ENCODE data around the gene ZNF74.
"Not testable (repeated sequence)": the region's sequence is repeated elsewhere in the genome, so short reads cannot be mapped to it uniquely, and the experiment has no call there.

Gene ZNF74

DNA sequence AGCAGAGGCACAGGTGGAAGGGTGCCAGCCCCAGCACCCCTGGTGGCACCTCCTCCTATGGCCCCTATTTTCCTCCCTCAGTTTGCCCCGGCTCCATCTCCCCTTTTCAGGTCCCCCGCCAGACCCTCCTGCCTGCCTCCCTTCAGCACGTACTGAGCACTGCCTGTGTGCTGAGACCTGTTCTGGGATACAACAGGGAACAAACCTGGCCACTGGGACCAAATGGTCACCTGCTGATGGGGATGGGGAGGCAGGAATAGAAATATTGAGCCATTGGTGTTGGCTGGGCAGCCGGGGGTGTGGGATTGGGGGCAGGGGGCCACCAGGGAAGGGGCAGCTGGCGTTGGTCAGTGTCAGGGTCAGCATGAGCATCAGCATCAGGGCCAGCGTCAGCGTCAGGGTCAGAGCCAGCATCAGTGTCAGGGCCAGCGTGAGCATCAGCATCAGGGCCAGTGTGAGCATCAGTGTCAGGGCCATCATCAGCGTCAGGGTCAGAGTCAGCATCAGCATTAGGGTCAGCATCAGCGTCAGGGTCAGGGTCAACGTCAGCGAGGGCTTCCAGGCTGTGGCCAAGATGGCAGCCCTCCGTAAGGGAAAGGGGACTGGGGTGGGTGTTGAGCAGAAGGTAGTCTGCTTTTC is 7.5 kb downstream of the ZNF74 start:
- DNase-seq: no peak

DNA sequence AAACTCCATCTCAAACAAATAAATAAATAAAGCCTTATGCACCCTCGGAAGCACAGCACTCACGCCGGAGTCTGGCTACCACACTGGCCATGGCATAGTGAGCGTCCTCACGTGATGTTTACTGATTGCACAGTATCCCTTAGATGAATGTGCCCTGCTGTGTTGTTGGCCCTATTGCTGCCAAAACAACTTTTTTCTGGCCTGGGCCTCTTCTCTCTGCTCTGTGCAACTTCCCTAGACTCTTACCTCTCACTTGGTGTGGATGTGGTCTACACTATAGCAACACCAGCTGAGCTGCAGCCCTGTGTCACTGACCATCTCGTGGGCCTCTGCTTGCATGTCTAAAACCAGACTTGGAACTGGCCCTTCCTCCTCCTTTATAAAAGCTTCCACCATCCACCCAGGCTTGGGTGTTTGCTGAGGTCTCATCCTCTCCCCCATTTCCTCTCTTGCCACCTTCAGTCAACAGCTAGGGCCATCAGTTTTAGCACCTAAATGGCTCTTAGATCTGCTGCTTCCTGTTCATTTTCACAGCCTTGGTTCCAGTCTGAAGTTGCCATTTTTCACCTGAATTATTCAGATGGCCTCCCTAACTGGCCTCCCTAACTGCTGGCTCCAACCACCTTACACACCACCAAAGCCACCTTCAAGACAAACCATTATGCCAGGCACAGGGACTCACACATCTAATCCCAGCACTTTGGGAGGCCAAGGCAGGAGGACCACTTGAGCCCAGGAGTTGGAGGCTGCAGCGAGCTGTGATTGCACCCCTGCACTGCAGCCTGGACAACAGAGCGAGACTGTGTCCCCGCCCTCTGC is 9.2 kb downstream of the ZNF74 start:
- no peak for DNase-seq

DNA sequence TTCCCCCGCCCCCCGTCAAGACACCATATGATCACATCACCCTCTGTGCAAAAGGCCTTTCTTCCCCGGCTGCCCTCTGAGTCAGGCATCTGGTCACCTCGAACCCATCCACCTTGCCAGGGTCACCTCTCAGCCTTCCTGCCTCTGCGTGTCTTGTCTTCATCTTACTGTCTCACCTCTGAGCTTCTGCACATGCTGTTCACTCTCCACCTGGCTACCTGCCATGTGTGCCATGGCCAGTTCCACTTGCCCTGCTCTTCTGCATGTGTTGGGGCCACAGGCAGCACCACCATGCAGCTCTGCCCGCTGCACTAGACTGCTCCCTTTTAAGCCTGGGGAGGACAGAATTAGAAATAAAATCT is 9.8 kb downstream of the ZNF74 start:
- DNase-seq: no peak

DNA sequence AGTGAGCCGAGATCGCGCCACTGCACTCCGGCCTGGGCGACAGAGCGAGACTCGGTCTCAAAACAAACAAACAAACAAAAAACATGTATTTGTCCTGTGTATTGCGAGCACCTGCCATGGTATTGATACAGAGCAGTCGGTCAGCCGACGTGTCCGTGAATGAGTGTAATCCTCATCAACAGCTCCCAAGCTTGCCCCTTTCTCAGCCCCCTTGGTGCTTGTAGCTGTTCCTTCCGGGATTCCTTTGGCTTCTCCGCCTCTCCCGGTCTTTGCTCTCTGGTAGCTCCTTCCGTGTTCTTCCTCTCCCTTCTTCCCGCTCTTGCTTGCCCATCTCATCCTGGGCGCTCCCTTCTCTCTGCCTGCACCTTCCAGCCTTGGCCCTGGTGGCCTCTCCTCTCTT is 10.9 kb downstream of the ZNF74 start:
- DNase-seq: no peak

DNA sequence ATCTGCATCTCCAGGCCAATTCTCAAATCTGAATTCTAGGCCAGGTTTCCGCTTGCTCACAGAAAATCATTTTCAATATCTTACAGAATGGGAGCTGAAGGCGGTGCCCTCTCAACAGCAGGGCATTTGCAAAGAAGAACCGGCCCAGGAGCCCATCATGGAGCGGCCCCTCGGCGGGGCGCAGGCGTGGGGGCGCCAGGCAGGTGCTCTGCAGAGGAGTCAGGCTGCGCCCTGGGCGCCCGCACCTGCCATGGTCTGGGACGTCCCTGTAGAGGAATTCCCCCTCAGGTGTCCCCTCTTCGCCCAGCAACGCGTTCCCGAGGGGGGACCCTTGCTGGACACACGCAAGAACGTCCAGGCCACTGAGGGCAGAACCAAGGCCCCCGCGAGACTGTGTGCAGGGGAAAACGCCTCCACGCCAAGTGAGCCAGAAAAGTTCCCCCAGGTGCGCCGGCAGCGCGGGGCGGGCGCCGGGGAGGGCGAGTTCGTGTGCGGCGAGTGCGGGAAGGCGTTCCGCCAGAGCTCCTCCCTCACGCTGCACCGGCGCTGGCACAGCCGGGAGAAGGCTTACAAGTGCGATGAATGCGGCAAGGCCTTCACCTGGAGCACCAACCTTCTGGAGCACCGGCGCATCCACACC is 11.5 kb downstream of the ZNF74 start:
- no peak for DNase-seq

DNA sequence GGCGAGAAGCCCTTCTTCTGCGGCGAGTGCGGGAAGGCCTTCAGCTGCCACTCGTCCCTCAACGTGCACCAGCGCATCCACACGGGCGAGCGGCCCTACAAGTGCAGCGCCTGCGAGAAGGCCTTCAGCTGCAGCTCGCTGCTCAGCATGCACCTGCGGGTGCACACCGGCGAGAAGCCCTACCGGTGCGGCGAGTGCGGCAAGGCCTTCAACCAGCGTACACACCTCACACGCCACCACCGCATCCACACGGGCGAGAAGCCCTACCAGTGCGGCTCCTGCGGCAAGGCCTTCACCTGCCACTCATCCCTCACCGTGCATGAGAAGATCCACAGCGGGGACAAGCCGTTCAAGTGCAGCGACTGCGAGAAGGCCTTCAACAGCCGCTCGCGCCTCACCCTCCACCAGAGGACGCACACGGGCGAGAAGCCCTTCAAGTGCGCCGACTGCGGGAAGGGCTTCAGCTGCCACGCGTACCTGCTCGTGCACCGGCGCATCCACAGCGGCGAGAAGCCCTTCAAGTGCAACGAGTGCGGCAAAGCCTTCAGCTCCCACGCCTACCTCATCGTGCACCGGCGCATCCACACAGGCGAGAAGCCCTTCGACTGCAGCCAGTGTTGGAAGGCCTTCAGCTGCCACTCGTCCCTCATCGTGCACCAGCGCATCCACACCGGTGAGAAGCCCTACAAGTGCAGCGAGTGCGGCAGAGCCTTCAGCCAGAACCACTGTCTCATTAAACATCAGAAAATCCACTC is 12.2 kb downstream of the ZNF74 start:
- DNase-seq: no peak

DNA sequence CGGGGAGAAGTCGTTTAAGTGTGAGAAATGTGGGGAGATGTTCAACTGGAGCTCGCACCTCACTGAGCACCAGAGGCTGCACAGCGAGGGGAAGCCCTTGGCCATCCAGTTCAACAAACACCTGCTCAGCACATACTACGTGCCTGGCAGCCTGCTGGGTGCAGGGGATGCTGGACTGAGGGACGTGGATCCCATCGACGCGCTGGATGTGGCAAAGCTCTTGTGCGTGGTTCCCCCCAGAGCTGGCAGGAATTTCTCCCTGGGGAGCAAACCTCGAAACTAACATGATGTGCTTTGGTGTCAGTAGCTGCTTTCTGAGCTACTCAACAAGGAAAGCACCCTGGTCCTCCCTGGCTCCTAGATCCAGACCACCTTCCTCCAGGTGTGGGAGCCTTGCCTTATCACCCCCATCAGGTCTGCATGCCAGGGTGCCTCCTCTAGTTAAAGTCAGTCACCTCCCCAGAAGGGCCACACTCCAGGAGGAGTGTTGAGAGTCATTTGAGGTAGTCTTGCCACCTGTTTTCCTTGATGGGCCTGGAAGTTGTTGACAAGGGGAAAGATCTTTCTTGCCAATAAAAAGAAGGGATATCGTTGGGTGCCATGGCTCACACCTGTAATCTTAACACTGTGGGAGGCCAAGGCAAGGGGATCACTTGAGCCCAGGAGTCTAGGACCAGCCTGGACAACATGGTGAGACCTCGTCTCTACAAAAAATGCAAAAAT is 12.9 kb downstream of the ZNF74 start:
- no peak for DNase-seq

DNA sequence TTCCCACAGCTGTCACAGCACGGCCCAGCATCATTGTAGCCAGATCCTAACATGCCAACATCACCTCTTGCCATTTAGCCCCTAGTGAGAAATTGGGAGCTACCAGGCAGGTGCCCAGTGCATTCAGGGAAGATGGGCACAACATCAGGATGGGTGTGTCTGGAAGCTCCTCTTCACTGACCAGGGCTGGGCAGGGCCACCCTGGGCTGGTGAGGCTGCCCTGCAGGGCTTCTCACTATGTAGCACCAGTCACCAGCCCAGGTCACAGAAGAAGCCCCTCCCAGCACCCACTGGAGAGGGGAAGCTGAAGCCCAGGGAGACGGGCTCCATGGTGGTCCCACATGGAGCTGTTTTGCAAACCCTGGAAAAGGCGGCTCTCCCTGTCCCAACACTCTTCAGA is 13.9 kb downstream of the ZNF74 start:
- DNase-seq: no peak

DNA sequence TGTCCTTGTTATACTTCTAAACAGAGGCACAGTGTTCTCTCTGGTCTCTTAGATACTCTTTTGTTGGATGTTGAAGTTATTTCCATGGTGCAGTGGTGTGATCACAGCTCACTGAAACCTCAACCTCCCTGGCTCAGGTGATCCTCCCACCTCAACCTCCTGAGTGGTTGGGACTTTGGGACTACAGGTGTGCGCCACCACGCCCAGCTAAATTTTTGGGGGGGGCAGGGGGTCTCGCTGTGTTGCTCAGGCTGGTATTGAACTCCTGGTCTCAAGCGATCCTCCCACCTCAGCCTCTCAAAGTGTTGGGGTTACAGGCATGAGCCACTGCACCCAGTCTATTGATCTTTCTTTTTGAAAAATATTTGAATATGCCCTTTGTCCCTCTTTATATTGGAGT is 14.9 kb downstream of the ZNF74 start:
- DNase-seq: no peak

DNA sequence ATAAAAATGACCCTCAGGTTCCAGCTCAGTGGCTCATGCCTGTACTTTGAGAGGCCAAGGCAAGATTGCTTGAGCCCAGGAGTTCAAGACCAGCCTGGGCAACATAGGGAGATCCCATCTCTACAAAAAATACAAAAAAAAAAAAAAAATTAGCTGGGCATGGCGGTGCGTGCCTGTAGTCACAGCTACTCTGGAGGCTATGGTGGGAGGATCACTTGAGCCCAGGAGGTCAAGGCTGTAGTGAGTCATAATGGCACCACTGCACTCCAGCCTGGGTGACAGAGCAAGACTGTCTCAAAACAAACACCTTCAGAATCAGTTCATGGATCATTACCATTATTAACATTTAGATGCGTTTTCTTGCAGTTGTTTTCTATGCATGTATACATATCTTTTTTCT is 15.4 kb downstream of the ZNF74 start:
- DNase-seq: not testable (repeated sequence)

DNA sequence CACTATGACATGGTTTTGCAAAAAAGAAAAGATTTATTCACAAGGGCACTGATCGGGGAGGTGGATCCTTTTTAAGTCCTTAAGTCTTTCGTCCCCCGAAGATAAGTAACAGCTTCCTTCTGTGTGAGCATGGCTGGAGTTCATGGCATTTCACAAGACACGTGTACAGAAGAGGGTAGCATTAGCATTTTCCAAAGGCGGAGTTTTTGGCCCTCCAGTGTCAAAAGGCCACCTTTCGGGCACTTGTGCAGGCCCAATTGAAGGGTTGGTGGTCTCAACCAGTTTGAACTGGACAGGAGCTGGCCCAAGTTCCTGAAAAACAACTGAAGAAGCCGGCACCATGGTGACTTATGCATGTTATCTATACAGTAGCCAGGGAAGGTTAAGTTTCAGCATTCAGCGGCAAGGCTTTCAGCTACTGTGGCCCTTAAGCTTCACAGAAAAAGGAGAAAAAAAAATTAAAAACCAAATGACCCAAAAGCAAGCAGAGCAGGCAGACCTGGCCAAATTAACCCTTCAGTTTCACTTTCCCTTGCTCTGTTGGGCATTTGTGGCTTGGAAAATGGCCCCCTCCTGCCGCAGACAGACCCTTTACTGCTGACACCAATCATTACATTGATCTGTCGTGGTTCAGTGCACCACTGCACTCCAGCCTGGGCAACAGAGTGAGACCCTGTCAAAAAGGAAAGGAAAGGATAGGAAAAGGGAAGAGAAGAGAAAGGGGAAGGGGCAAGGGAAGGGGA is 18.7 kb downstream of the ZNF74 start:
- DNase-seq: no peak

DNA sequence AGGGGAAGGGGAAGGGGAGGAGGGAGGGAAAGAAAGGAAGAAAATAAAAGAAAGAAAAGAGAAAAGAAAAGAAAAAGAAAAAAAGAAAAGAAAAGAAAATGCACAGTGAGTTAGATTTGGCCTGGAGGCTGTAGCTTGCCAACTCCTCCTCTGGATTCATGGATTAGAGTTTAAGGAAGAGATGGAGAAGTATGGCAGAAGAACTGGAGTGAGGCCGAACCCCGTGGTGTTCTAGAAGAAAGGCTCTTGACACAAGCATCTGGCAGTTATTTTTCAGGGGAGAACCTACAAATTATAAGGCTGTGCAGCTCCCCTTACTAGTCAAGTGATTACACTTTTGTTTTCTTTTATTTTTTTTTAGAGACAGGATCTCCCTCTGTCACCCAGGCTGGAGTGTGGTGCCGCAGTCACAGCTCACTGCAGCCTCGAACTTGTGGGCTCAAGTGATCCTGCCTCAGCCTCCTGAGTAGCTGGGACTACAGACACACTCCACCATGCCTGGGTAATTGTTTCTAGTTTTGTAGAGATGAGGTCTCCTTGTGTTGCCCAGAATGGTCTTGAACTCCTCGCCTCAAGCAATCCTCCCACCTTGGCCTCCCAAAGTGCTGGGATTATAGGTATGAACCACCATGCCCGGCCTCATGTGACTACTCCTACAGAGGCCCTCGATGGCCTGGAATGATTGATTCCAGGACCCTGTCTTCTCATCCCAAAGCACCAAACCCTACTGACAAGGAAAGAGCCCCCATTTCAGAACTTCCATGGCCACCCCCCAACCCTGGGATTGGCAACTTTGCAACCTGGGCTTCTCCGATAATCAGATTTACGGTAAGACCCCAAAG is 19.5 kb downstream of the ZNF74 start:
- no peak for DNase-seq

DNA sequence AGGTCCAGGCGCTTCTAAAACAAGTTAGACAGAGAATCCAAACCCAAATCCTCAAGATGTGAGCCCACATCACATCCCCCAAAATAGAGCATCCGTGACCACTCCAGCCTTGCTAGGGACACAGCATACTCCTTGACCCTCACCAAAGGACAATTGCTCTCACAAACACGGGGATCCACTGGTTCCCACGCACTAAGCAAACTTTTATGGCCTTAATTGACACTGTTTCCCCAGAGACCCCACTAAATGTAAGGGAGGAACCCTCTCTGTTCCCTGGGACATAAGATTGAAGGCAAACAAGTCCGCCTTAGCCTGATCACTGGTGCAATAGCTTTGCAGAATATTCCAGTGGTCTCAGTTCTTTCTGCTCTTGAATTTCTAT is 20.1 kb downstream of the ZNF74 start:
- DNase-seq: no peak

DNA sequence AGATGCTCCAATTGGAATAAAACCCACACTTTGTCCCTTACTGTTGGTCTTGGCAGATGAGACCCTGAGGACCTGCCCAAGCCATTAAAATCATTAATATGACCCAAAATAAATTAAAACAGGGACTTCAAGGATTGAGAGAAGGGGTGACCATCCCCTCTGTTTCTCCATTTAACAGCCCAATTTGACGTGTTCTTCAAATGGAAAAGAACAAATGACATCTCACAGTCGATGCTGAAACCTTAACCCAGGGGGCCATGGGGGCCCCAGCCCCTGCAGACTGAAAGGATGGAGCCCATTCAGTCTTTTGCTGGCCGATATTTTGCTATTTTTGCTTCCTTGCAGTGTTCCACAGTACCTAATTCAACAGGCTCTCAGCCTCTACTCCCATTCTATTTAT is 20.5 kb downstream of the ZNF74 start:
- no peak for DNase-seq

DNA sequence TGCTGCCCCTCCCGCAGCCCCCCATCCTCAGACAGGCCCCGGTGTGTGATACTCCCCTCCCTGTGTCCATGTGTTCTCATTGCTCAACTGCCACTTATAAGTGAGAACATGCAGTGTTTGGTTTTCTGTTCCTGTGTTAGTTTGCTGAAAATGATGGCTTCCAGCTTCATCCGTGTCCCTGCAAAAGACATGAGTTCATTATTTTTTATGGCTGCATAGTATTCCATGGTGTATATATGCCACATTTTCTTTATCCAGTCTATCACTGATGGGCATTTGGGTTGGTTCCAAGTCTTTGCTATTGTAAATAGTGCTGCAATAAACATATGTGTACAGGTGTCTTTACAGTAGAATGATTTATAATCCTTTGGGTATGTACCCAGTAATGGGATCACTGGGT is 21.3 kb downstream of the ZNF74 start:
- not testable (repeated sequence) for DNase-seq

DNA sequence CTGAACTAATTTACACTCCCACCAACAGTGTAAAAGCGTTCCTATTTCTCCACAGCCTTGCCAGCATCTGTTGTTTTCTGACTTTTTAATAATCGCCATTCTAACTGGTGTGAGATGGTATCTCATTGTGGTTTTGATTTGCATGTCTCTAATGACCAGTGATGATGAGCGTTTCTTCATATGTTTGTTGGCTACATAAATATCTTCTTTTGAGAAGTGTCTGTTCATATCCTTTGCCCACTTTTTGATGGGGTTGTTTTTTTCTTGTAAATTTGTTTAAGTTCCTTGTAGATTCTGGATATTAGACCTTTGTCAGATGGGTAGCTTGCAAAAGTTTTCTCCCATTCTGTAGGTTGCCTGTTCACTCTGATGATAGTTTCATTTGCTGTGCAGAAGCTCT is 21.7 kb downstream of the ZNF74 start:
- not testable (repeated sequence) for DNase-seq

DNA sequence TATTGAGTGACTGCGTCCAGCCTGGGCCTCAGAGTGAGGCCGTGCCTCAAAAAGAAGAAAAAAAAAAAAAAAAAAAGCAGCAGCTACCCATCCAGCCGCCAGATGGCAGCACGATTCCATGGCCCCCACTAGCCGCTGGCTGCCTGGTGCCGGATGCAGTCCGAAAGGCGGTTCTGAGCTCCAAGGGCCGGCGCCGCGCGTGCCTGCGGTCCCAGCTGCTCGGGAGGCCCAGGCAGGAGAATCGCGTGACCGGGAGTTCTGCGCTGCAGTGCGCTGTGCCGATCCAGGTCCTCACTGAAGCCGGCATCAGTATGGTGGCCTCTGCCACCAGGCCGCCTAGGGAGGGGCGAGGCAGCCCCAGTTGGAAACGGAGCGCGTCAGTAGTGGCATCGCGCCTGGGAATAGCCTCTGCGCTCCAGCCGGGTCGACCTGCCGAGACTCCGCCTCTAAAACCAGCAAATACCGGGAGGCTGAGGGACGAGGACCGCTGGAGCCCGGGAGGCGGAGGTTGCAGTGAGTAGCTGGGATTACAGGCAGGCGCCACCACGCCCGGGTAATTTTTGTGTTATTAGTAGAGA is 24.3 kb downstream of the ZNF74 start:
- peak in 1 of 2 experiments; percentile 63 for DNase-seq

DNA sequence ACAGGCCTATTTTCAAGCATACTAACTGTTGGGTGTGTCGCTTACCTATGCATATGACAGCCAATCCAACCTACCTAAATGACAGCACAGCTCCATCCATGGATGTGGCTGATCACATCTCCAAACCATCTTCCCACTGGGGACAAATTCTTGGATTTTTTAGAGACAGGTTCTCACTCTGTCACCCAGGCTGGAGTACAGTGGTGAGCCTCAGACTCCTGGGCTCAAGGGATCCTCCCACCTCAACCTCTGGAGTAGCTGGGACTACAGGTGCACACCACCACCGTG is 25.7 kb downstream of the ZNF74 start:
- no peak for DNase-seq

DNA sequence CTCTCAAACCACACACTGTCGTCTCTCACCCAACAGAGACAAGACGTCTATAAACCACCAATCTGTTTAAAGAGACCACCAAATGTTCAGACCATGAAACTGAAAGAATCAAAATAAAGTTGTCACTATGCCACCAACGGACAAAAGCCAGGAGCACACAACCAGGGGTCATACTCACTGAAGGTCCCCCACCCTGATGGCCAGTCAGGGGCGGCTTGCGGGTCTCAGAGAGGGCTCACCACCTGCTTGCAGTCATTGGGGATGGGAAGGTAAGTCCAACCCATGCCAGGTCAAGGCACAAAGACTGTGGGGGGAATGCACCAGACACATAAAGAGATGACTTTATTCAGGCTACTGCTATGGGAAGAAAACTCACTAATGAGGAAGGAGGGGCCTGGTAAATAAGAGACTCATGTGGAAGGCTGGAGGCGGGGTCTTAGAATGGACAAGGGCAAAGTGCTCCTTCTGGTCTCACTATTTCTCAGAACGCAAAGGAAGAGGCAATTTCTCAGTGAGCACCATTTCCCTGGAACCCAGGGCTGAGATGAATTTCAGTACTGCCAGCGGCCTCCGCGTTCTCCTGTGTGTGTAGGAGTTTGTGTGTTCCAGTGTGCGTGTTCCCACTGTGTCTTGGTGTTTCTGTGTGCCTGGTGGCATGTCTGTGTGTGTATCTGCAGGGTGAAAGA is 26.3 kb downstream of the ZNF74 start:
- no peak for DNase-seq

DNA sequence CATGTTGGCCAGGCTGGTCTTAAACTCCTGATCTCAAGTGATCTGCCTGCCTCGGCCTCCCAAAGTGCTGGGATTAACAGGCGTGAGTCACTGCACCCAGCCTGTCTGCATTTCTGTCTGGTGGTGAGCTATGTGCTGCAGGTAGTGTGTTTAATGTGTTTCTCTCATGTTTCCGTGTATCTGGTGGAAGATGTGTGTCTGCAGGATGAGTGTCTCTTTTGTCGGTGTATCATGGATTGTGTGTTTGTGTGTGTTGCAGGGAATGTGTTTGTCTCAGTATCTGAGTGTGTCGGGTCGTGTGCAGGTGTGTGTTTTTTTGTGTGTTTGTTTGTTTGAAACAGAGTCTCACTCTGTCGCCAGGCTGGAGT is 27.5 kb downstream of the ZNF74 start:
- DNase-seq: no peak

Measured in NCI-H1930 (cell line).